PFSK-1 (cell line): ENCODE data around the gene ATG7.

Experiments used
- POLR2AphosphoS5 ChIP-seq: IDR thresholded peaks from 2 replicates; pipeline ENCODE4 v1.6.1; 2012; ENCODE audit warnings: low read depth, mild to moderate bottlenecking, control low read depth, low read length, moderate library complexity
- REST ChIP-seq, 2 experiments: IDR thresholded peaks; 2 replicates each; pipeline versions ENCODE4 v1.6.1 to v1.8.0; 2011 to 2012; ENCODE audit warnings: low read depth in 2 of 2, low read length in 2 of 2, control low read depth in 1 of 2, inconsistent platforms in 1 of 2, mild to moderate bottlenecking in 1 of 2, moderate library complexity in 1 of 2; ENCODE audit not compliant: insufficient read depth in 1 of 2
- TAF1 ChIP-seq: IDR thresholded peaks from 2 replicates; pipeline ENCODE4 v1.6.1; 2012; ENCODE audit warnings: low read length, control low read depth, borderline replicate concordance; ENCODE audit not compliant: insufficient read depth

GRCh38 chr3:11275926-11276325 is 3.7 kb downstream of the ATG7 start:
- TF ChIP-seq REST (IDR thresholded peaks at IDR 0.05; ENCODE audit: insufficient read depth in 1 of 2, low read depth in 2 of 2, low read length in 2 of 2) (no peak), POLR2AphosphoS5 (no peak), TAF1 (no peak)
